Measurements from ENCODE around the gene FBXL13.
"Not testable (repeated sequence)": the region's sequence is repeated elsewhere in the genome, so short reads cannot be mapped to it uniquely, and the experiment has no call there.

- TF ChIP-seq EZH2 (IDR thresholded peaks at IDR 0.05; ENCODE audit: insufficient read depth, poor library complexity, severe bottlenecking); EZH2phosphoT487 (IDR thresholded peaks at IDR 0.05; ENCODE audit: insufficient read depth, low read depth): not testable (repeated sequence)
Measured at GRCh38 chr7:103106703-103107070, 32.1 kb upstream of the FBXL13 start.

Measured in GM23248 (cell line).